Ascending aorta (tissue), 2 donors: ENCODE data around the gene CTNNBIP1. TPM values are rescaled to one million over a fixed set of nuclear protein-coding genes. Genes with fewer than 3 reads are reported as not detected.

Experiments used
- DNase-seq, 2 donors: peaks; one replicate each; pipeline ENCODE4 v3.0.0-alpha.2; 2019; ENCODE audit warnings: low spot score in 2 of 2
- H3K27ac ChIP-seq, 2 donors: fragments of 200-600 bp; sonication (generic); one replicate each; pipeline ENCODE4 v1.5.1; 2016 to 2017; ENCODE audit warnings: mild to moderate bottlenecking in 1 of 2
- H3K27me3 ChIP-seq: fragments of 200-600 bp; sonication (generic); one replicate; pipeline ENCODE4 v1.5.1; 2017
- H3K36me3 ChIP-seq, 2 donors: fragments of 200-600 bp; sonication (generic); one replicate each; pipeline ENCODE4 v1.5.1; 2016
- H3K4me1 ChIP-seq, 2 donors: fragments of 200-600 bp; sonication (generic); one replicate each; pipeline ENCODE4 v1.5.1; 2016 to 2017; ENCODE audit warnings: mild to moderate bottlenecking in 1 of 2
- H3K4me3 ChIP-seq, 2 donors: fragments of 200-600 bp; sonication (generic); one replicate each; pipeline ENCODE4 v1.5.1; 2016 to 2017; ENCODE audit warnings: mild to moderate bottlenecking in 1 of 2
- H3K9me3 ChIP-seq, 2 donors: fragments of 200-600 bp; sonication (generic); one replicate each; pipeline ENCODE4 v1.5.1; 2016
- intact Hi-C: fragments of 100-400 bp; cut with DNase I; formaldehyde crosslinking; loops from one replicate; pipeline ENCODE4 v1.15.1; 2023
- total RNA-seq: library from RNA; depleted of rRNA; stranded (reverse); fragments of >200 nt; gene quantifications from one replicate; pipeline ENCODE4 v1.1.0, GENCODE V29; 2016
- TF ChIP-seq, protein P1 (sequence below), 3 experiments: fragments of 200-600 bp in 2 of 3; fragments of 450-650 bp in 1 of 3; sonication (generic) in 2 of 3; IDR thresholded peaks; one replicate each; pipeline ENCODE4 v1.5.1; 2016 to 2019; ENCODE audit warnings: antibody characterized with exemption in 3 of 3, mild to moderate bottlenecking in 1 of 3, moderate library complexity in 1 of 3

Gene CTNNBIP1
- total RNA-seq, 1 donor from 2014 or later: 74.1 TPM

DNA sequence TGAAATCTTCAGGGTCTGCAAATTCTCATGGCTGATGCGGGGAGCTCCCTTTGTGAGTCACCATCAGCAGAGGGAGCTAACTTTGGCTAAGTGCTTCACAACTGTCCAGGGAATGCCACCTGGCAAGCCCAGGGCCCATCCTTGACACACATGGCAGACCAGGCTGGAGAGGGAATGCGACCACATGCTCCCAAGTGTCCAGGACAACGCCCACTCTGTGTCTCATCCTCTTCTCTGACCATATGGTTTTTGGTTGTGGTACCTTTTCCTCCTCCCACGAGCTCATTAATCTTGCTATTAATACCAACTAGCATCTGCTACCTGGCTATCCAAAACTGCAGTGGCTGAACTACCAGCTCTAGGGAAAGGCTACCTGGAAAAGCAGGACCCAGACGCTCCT is 49.2 kb downstream of the CTNNBIP1 start:
- Histone ChIP-seq H3K27me3 (no peaks in the 10 kb centered on the region), H3K4me3 (no peak overlapping the region), H3K27ac (no peak overlapping the region), H3K36me3 (peaks cover 0 to 2% of the 10 kb centered on the region in 2 donors), H3K9me3 (no peaks in the 10 kb centered on the region), H3K4me1 (no peaks in the 10 kb centered on the region)
- intact Hi-C loops: no loop called here
- no peak for DNase-seq
- TF ChIP-seq, protein P1, sequence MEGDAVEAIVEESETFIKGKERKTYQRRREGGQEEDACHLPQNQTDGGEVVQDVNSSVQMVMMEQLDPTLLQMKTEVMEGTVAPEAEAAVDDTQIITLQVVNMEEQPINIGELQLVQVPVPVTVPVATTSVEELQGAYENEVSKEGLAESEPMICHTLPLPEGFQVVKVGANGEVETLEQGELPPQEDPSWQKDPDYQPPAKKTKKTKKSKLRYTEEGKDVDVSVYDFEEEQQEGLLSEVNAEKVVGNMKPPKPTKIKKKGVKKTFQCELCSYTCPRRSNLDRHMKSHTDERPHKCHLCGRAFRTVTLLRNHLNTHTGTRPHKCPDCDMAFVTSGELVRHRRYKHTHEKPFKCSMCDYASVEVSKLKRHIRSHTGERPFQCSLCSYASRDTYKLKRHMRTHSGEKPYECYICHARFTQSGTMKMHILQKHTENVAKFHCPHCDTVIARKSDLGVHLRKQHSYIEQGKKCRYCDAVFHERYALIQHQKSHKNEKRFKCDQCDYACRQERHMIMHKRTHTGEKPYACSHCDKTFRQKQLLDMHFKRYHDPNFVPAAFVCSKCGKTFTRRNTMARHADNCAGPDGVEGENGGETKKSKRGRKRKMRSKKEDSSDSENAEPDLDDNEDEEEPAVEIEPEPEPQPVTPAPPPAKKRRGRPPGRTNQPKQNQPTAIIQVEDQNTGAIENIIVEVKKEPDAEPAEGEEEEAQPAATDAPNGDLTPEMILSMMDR (IDR thresholded peaks at IDR 0.05): no peak

DNA sequence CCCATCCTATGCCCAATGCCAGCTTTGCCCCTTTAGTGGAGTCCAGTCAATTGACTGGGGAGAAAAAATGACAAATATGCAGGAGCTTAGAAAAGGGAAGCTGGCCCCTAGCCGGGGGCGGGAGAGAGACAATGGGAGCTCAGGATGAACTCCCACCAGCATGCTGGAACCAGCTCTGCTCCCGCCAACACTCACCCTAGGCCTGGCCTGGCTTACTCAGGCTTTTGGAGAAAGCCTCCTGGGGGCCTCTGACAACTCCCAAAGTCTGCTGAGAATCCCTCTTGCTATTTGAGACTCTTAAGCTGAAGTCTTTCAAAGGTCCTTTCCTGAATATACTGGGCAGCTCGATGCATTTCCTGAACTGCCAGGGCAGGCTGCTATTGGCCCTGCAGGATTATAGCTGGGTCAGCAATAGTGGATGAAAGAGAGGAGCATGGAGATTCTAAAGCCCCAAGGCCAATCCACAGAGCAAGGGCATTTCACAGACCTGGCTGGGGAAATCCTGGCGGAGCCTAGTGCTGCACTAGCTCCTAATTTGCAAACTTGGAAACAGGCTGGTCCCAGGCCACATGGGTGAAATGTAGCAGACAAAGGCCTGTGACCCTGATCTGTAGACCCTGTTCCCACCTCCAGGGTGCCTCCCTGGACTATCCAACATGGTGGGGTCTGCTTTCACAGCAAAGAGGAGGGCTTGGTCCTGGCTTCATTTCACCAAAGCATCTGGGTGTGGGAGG is 50.6 kb downstream of the CTNNBIP1 start:
- no peaks in the 10 kb centered on the region for H3K9me3 ChIP-seq
- no peaks in the 10 kb centered on the region for H3K27me3 ChIP-seq
- H3K27ac ChIP-seq: no peak overlapping the region
- H3K4me3 ChIP-seq: no peak overlapping the region
- no peak for DNase-seq
- H3K4me1 ChIP-seq: no peaks in the 10 kb centered on the region
- TF ChIP-seq, protein P1 (IDR thresholded peaks at IDR 0.05): no peak
- intact Hi-C loops: no loop called here
- H3K36me3 ChIP-seq: peaks cover 0 to 2% of the 10 kb centered on the region in 2 donors

DNA sequence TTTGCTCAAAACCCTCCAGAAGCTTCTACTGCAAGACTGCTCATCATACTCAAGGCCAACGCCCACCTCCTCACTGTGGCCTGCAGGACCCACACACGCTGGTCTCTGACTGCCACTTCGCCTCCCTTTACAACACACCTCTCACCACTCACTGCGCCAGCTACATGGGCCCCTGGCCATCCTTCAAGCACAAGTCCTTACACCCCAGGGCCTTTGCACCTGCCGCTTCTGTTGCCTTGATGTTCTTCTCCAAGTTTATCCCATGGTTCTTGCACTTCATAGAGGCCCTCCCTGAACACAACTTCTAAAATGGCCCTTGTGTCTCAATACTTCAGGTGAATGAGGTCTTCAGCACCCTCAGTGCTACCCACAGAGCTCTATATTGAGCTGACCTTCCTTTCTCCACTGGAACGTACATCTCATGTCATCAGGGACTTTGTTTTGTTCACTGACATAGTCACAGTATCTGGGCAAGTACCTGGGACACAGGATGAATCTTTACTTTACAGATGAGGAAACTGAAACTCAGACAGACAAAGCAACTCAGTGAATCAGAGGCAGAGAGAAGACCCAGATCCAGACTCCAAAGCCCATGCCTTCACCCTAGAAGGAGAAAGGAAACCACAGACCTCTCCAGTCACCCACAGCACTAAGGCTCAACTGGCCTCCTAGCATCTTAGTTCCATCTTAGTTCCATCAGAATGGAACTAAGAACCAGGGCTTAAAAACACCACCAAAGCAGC is 51.6 kb downstream of the CTNNBIP1 start:
- Histone ChIP-seq H3K36me3 (peaks cover 0 to 2% of the 10 kb centered on the region in 2 donors), H3K4me1 (no peaks in the 10 kb centered on the region), H3K4me3 (no peak overlapping the region), H3K9me3 (no peaks in the 10 kb centered on the region), H3K27me3 (no peaks in the 10 kb centered on the region), H3K27ac (no peak overlapping the region)
- no peak for DNase-seq
- TF ChIP-seq, protein P1 (IDR thresholded peaks at IDR 0.05): no peak
- intact Hi-C loops: no loop called here

DNA sequence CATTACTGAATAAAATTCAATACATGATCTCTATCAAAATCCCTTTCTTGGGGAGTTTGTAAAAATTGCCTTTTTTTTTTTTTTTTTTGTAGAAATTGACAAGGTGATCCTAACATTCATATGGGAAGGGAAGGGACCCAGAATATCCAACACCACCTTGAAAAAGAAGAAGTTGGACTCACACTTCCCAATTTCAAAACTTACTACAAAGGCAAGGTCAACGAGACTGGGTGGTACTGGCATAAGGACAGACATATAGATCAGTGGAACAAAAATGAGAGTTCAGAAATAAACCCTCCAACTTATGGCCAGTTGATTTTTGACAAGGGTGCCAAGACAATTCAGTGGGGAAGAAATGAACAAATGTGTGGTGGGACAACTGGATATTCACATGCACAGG is 54.9 kb downstream of the CTNNBIP1 start:
- intact Hi-C loops: no loop called here
- Histone ChIP-seq H3K27ac (no peak overlapping the region), H3K36me3 (peaks cover 0 to 2% of the 10 kb centered on the region in 2 donors), H3K4me3 (no peak overlapping the region), H3K27me3 (no peaks in the 10 kb centered on the region), H3K9me3 (no peaks in the 10 kb centered on the region), H3K4me1 (peaks cover 0 to 5% of the 10 kb centered on the region in 2 donors)
- no peak for DNase-seq
- TF ChIP-seq, protein P1 (IDR thresholded peaks at IDR 0.05): no peak

DNA sequence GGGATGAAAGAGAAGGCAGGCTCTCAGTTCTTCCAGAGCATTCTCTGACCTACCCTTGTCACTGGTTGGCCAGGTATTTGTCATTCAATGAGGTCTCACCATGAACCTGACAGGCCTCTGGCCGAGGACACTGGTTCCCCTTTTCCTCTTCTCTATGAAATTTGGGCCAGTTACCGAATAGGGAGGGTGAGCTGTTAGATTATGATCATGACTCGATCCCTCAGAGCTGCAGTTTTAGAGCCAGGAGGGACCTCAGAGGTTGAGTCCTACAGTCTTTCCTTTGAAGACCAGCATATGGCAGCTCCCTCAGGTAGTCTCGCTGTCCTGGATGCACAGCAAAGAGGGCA is 56.8 kb downstream of the CTNNBIP1 start:
- TF ChIP-seq, protein P1 (IDR thresholded peaks at IDR 0.05): no peak
- peak overlapping the region in 1 of 2 donors; percentile 69 for H3K27ac ChIP-seq

More for the DNA sequence above, 56.8 kb downstream of the CTNNBIP1 start:
- Histone ChIP-seq H3K4me1 (peaks cover 0 to 5% of the 10 kb centered on the region in 2 donors), H3K9me3 (no peaks in the 10 kb centered on the region), H3K27me3 (no peaks in the 10 kb centered on the region), H3K36me3 (no peaks in the 10 kb centered on the region), H3K4me3 (no peak overlapping the region)
- intact Hi-C loops: no loop called here
- no peak for DNase-seq
